HG03159 (cell line): ENCODE results near the gene WDR76.

Source experiments
- ATAC-seq: cut with Tn5 transposase; IDR thresholded peaks from one replicate; pipeline ENCODE4 v1.9.1; 2021; ENCODE audit warnings: mild to moderate bottlenecking, moderate library complexity; ENCODE audit not compliant: unreplicated experiment

The WDR76 gene

GRCh38 chr15:43908516-43909050 is 81.8 kb downstream of the WDR76 start:
- no peak for ATAC-seq

- ATAC-seq: no peak
These were observed 84.5 kb downstream of the WDR76 start for GRCh38 chr15:43911235-43911781.

- ATAC-seq: no peak
These were observed 85.4 kb downstream of the WDR76 start for GRCh38 chr15:43912208-43912607.

- no peak for ATAC-seq
These were observed 86.4 kb downstream of the WDR76 start for GRCh38 chr15:43913026-43913780.

- ATAC-seq: no peak
These were observed 87.1 kb downstream of the WDR76 start for GRCh38 chr15:43913941-43914340.

GRCh38 chr15:43915631-43916325 is 89.0 kb downstream of the WDR76 start:
- ATAC-seq: no peak

- no peak for ATAC-seq
These were observed 89.5 kb downstream of the WDR76 start for GRCh38 chr15:43916326-43916660.
